Uterus (tissue), 4 donors: Measurements from ENCODE around the gene RHBDD3. TPM values are rescaled to one million over a fixed set of nuclear protein-coding genes. Genes with fewer than 3 reads are reported as not detected.
"Not testable (repeated sequence)": the region's sequence is repeated elsewhere in the genome, so short reads cannot be mapped to it uniquely, and the experiment has no call there.

ENCODE experiments used
- DNase-seq, 2 donors: peaks; one replicate each; pipeline ENCODE4 v3.0.0-alpha.2; 2019 to 2020
- H3K27ac ChIP-seq, 2 donors: fragments of 200-600 bp; sonication (generic); 1 replicate in 1 of 2; 2 replicates in 1 of 2; pipeline ENCODE4 v1.5.1; 2016 to 2018
- H3K27me3 ChIP-seq, 2 donors: fragments of 200-600 bp; sonication (generic); one replicate each; pipeline ENCODE4 v1.5.1; 2018 to 2019; ENCODE audit warnings: control low read depth in 1 of 2
- H3K36me3 ChIP-seq, 2 donors: fragments of 200-600 bp; sonication (generic); one replicate each; pipeline ENCODE4 v1.5.1; 2019; ENCODE audit warnings: control low read depth in 1 of 2
- H3K4me1 ChIP-seq, 2 donors: fragments of 200-600 bp; sonication (generic); one replicate each; pipeline ENCODE4 v1.5.1; 2018 to 2019; ENCODE audit warnings: control low read depth in 1 of 2
- H3K4me3 ChIP-seq, 2 donors: fragments of 200-600 bp; sonication (generic); 1 replicate in 1 of 2; 2 replicates in 1 of 2; pipeline ENCODE4 v1.5.1; 2018 to 2019; ENCODE audit warnings: mild to moderate bottlenecking in 1 of 2
- H3K9me3 ChIP-seq, 2 donors: fragments of 200-600 bp; sonication (generic); one replicate each; pipeline ENCODE4 v1.5.1; 2019; ENCODE audit warnings: control low read depth in 1 of 2
- CTCF ChIP-seq, 4 experiments: fragments of 200-600 bp in 2 of 4; fragments of 450-650 bp in 2 of 4; sonication (generic) in 2 of 4; IDR thresholded peaks; one replicate each; pipeline ENCODE4 v1.5.1; 2016 to 2019; ENCODE audit warnings: antibody characterized with exemption in 4 of 4, mild to moderate bottlenecking in 2 of 4, moderate library complexity in 1 of 4
- POLR2A ChIP-seq, 2 donors: fragments of 450-650 bp; IDR thresholded peaks; one replicate each; pipeline ENCODE4 v1.6.1; 2016; ENCODE audit warnings: antibody characterized with exemption in 2 of 2, mild to moderate bottlenecking in 1 of 2, moderate library complexity in 1 of 2
- intact Hi-C: fragments of 100-400 bp; cut with DNase I; formaldehyde crosslinking; loops from one replicate; pipeline ENCODE4 v1.15.1; 2023; ENCODE audit warnings: low total_unique reads
- total RNA-seq, 4 donors: library from RNA; depleted of rRNA in 3 of 4; stranded (reverse); fragments of >200 nt in 3 of 4; gene quantifications; one replicate each; pipeline versions ENCODE4 v1.1.0 to v1.2.4, GENCODE V29; 2014 to 2023
- donor health status: DM: yes; HTN: yes; CAD: no.

The RHBDD3 gene
- total RNA-seq, 4 donors from 2014 or later: 6.5 to 46.6 (median 26.1) TPM

GRCh38 chr22:29251981-29252911 is 15.5 kb downstream of the RHBDD3 start:
- intact Hi-C loops: no loop called here
- Histone ChIP-seq H3K4me1 (no peaks in the 10 kb centered on the region), H3K4me3 (no peak overlapping the region), H3K9me3 (no peaks in the 10 kb centered on the region), H3K27me3 (no peaks in the 10 kb centered on the region), H3K27ac (no peak overlapping the region), H3K36me3 (no peaks in the 10 kb centered on the region)
- TF ChIP-seq CTCF (IDR thresholded peaks at IDR 0.05) (no peak), POLR2A (IDR thresholded peaks at IDR 0.05) (no peak)
- no peak for DNase-seq

GRCh38 chr22:29251265-29251664 is 16.5 kb downstream of the RHBDD3 start:
- intact Hi-C loops: no loop called here
- Histone ChIP-seq H3K27me3 (no peaks in the 10 kb centered on the region), H3K36me3 (no peaks in the 10 kb centered on the region), H3K4me3 (no peak overlapping the region), H3K4me1 (no peaks in the 10 kb centered on the region), H3K9me3 (no peaks in the 10 kb centered on the region), H3K27ac (no peak overlapping the region)
- no peak for DNase-seq
- TF ChIP-seq CTCF (IDR thresholded peaks at IDR 0.05) (no peak), POLR2A (IDR thresholded peaks at IDR 0.05) (no peak)

- intact Hi-C loops, H3K9me3 ChIP-seq, H3K4me1 ChIP-seq, H3K27me3 ChIP-seq, H3K27ac ChIP-seq, H3K36me3 ChIP-seq, H3K4me3 ChIP-seq: not testable (repeated sequence)
- DNase-seq: peak in 1 of 2 donors; percentile 1
These were observed 19.9 kb downstream of the RHBDD3 start for GRCh38 chr22:29247891-29248290.

GRCh38 chr22:29245626-29246385 is 22.0 kb downstream of the RHBDD3 start:
- Histone ChIP-seq H3K4me3 (no peak overlapping the region), H3K9me3 (peaks cover 0 to 4% of the 10 kb centered on the region in 2 donors), H3K27ac (no peak overlapping the region), H3K27me3 (no peaks in the 10 kb centered on the region), H3K36me3 (no peaks in the 10 kb centered on the region), H3K4me1 (no peaks in the 10 kb centered on the region)
- intact Hi-C loops: no loop called here
- peak; percentile 70 to 75 for DNase-seq
- no peak for TF ChIP-seq POLR2A (IDR thresholded peaks at IDR 0.05)
- peak; percentile 93 to 97 (median 96) for TF ChIP-seq CTCF (IDR thresholded peaks at IDR 0.05)

GRCh38 chr22:29244785-29245625 is 22.8 kb downstream of the RHBDD3 start:
- intact Hi-C loops: no loop called here
- no peak overlapping the region for H3K4me3 ChIP-seq
- H3K27me3 ChIP-seq: no peaks in the 10 kb centered on the region
- no peaks in the 10 kb centered on the region for H3K36me3 ChIP-seq
- no peak overlapping the region for H3K27ac ChIP-seq
- H3K9me3 ChIP-seq: peaks cover 0 to 4% of the 10 kb centered on the region in 2 donors
- H3K4me1 ChIP-seq: no peaks in the 10 kb centered on the region
- TF ChIP-seq POLR2A (IDR thresholded peaks at IDR 0.05): no peak
- no peak for TF ChIP-seq CTCF (IDR thresholded peaks at IDR 0.05)
- DNase-seq: no peak
